Vagina (tissue), 2 donors: ENCODE measurements around the gene SCN11A. TPM values are rescaled to one million over a fixed set of nuclear protein-coding genes. Genes with fewer than 3 reads are reported as not detected.
A peak's percentile ranks its signal among the peaks of the same experiment; 100 is the strongest.

Source experiments
- DNase-seq, 2 donors: peaks; one replicate each; pipeline ENCODE4 v3.0.0-alpha.2; 2017; ENCODE audit errors: extremely low spot score in 2 of 2
- H3K27ac ChIP-seq: fragments of 200-600 bp; sonication (generic); one replicate; pipeline ENCODE4 v1.5.1; 2019
- H3K27me3 ChIP-seq: fragments of 200-600 bp; sonication (generic); one replicate; pipeline ENCODE4 v1.5.1; 2019
- H3K36me3 ChIP-seq, 2 donors: fragments of 200-600 bp; sonication (generic); one replicate each; pipeline ENCODE4 v1.5.1; 2017 to 2019
- H3K4me1 ChIP-seq: fragments of 200-600 bp; sonication (generic); one replicate; pipeline ENCODE4 v1.5.1; 2019
- H3K4me3 ChIP-seq, 2 donors: fragments of 200-600 bp; sonication (generic); 1 replicate in 1 of 2; 2 replicates in 1 of 2; pipeline ENCODE4 v1.5.1; 2016 to 2019
- H3K9me3 ChIP-seq: fragments of 200-600 bp; sonication (generic); one replicate; pipeline ENCODE4 v1.5.1; 2019
- CTCF ChIP-seq, 3 experiments: fragments of 450-650 bp in 2 of 3; fragments of 200-600 bp in 1 of 3; sonication (generic) in 1 of 3; IDR thresholded peaks; one replicate each; pipeline ENCODE4 v1.5.1; 2017 to 2019; ENCODE audit warnings: antibody characterized with exemption in 3 of 3, mild to moderate bottlenecking in 2 of 3, moderate library complexity in 2 of 3
- POLR2A ChIP-seq, 2 donors: fragments of 450-650 bp; IDR thresholded peaks; one replicate each; pipeline ENCODE4 v1.6.1; 2017; ENCODE audit warnings: antibody characterized with exemption in 2 of 2, mild to moderate bottlenecking in 2 of 2, moderate library complexity in 2 of 2
- POLR2AphosphoS5 ChIP-seq, 2 donors: sonication (generic); formaldehyde crosslinking; IDR thresholded peaks; one replicate each; pipeline ENCODE4 v1.9.0; 2017; ENCODE audit warnings: antibody characterized with exemption in 2 of 2, mild to moderate bottlenecking in 2 of 2, low read depth in 1 of 2; ENCODE audit not compliant: insufficient read depth in 1 of 2
- intact Hi-C: fragments of 100-400 bp; cut with DNase I; formaldehyde crosslinking; loops from one replicate; pipeline ENCODE4 v1.15.1; 2023
- total RNA-seq: library from RNA; depleted of rRNA; stranded (reverse); fragments of >200 nt; gene quantifications from one replicate; pipeline ENCODE4 v1.2.3, GENCODE V29; 2016

SCN11A gene
- total RNA-seq, result not detected

GRCh38 chr3:39051649-39052561 is at the start of gene SCN11A, which contains the start of gene WDR48:
TSS of gene SCN11A (minus strand) at chr3:39051944. CDS start at chr3:38950362, 101,582 bp downstream.
TSS of gene WDR48 (plus strand) at chr3:39052016. CDS start at chr3:39052026, 10 bp downstream.
- DNase-seq, result peak in 1 of 2 donors; percentile 93
- intact Hi-C loops, result no loop called here
- H3K36me3 ChIP-seq, result no peaks in the 10 kb centered on the region

GRCh38 chr3:39101022-39101689 is 49.4 kb upstream of the SCN11A start:
- intact Hi-C loops, result no loop called here
- Histone ChIP-seq H3K27ac (no peak overlapping the region), H3K4me1 (peaks cover 47% of the 10 kb centered on the region), H3K4me3 (no peak overlapping the region), H3K9me3 (no peaks in the 10 kb centered on the region), H3K27me3 (no peaks in the 10 kb centered on the region), H3K36me3 (peaks cover 0 to 43% of the 10 kb centered on the region in 2 donors)
- TF ChIP-seq POLR2AphosphoS5 (IDR thresholded peaks at IDR 0.05; ENCODE audit: insufficient read depth in 1 of 2, low read depth in 1 of 2) (no peak), CTCF (IDR thresholded peaks at IDR 0.05) (peak in 1 of 3 experiments; percentile 29)
- DNase-seq, result peak in 1 of 2 donors; percentile 79

More at GRCh38 chr3:39051649-39052561, at the start of gene SCN11A, which contains the start of gene WDR48:
- H3K4me1 ChIP-seq, result peaks cover 43% of the 10 kb centered on the region
- TF ChIP-seq POLR2AphosphoS5 (IDR thresholded peaks at IDR 0.05; ENCODE audit: insufficient read depth in 1 of 2, low read depth in 1 of 2) (peak; percentile 91 to 92), CTCF (IDR thresholded peaks at IDR 0.05) (no peak), POLR2A (IDR thresholded peaks at IDR 0.05) (peak in 1 of 2 donors; percentile 77)
- H3K4me3 ChIP-seq, result peak within 1 kb of the TSS; percentile 68 to 95
- H3K9me3 ChIP-seq, result no peaks in the 10 kb centered on the region
- H3K27ac ChIP-seq, result peak within 1 kb of the TSS; percentile 94
- H3K27me3 ChIP-seq, result no peaks in the 10 kb centered on the region

- Histone ChIP-seq H3K27ac (no peak overlapping the region), H3K36me3 (peaks cover 0 to 49% of the 10 kb centered on the region in 2 donors), H3K4me3 (no peak overlapping the region), H3K9me3 (no peaks in the 10 kb centered on the region), H3K27me3 (no peaks in the 10 kb centered on the region), H3K4me1 (peaks cover 40% of the 10 kb centered on the region)
- DNase-seq, result peak in 1 of 2 donors; percentile 75
- TF ChIP-seq POLR2A (IDR thresholded peaks at IDR 0.05), result no peak
- TF ChIP-seq POLR2AphosphoS5 (IDR thresholded peaks at IDR 0.05; ENCODE audit: insufficient read depth in 1 of 2, low read depth in 1 of 2), result no peak
- TF ChIP-seq CTCF (IDR thresholded peaks at IDR 0.05), result no peak
- intact Hi-C loops, result no loop called here
These were observed 48.7 kb upstream of the SCN11A start for GRCh38 chr3:39100500-39100886.

GRCh38 chr3:39099738-39100499 is 48.2 kb upstream of the SCN11A start:
- peaks cover 34% of the 10 kb centered on the region for H3K4me1 ChIP-seq
- H3K36me3 ChIP-seq, result peaks cover 0 to 54% of the 10 kb centered on the region in 2 donors
- peak in 1 of 2 donors; percentile 84 for DNase-seq
- H3K9me3 ChIP-seq, result no peaks in the 10 kb centered on the region
- H3K27ac ChIP-seq, result no peak overlapping the region
- intact Hi-C loops, result no loop called here
- no peaks in the 10 kb centered on the region for H3K27me3 ChIP-seq
- no peak for TF ChIP-seq POLR2AphosphoS5 (IDR thresholded peaks at IDR 0.05; ENCODE audit: insufficient read depth in 1 of 2, low read depth in 1 of 2)
- no peak for TF ChIP-seq POLR2A (IDR thresholded peaks at IDR 0.05)
- TF ChIP-seq CTCF (IDR thresholded peaks at IDR 0.05), result no peak
- H3K4me3 ChIP-seq, result no peak overlapping the region
